ENCODE measurements around the gene MUSTN1. TPM values are rescaled to one million over a fixed set of nuclear protein-coding genes. Genes with fewer than 3 reads are reported as not detected.

Gene MUSTN1
- polyA plus RNA-seq, 1 donor = 2.8 TPM

DNA sequence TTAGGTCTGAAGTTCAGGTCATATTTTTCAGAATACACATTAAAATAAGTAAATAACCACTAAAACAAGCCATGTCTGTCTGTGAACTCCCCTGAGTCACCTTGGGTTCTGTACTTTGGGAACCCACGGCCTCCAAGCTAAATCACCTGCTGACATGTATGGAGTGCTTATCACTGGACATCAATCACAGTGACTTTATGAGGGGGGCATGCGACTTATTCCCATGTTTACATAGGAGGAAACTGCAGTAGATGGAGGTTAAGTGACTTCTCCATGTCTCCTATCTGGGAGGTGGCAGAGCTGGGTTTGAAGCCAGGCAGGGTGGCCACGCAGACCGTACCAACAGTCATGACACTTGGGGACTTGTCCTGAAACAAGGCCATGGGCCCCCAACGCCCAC, 12.5 kb downstream of the MUSTN1 start:
- H3K4me3 ChIP-seq (ENCODE audit: low read length) = no peak overlapping the region
- no peaks in the 10 kb centered on the region for H3K4me1 ChIP-seq (ENCODE audit: control insufficient read depth, insufficient read depth, low read length)
- no peaks in the 10 kb centered on the region for H3K27me3 ChIP-seq (ENCODE audit: control insufficient read depth, insufficient read depth, low read length)
- WGBS (ENCODE audit: insufficient coverage, low lambda C conversion rate) = no CpG with 5 or more reads among the region's 5 CpGs
- no peak overlapping the region for H3K27ac ChIP-seq (ENCODE audit: low read length)
- H3K36me3 ChIP-seq (ENCODE audit: control insufficient read depth, insufficient read depth, low read length) = peaks cover 3% of the 10 kb centered on the region
- no peak for DNase-seq
- no peaks in the 10 kb centered on the region for H3K9me3 ChIP-seq (ENCODE audit: control insufficient read depth, low read depth, low read length)

DNA sequence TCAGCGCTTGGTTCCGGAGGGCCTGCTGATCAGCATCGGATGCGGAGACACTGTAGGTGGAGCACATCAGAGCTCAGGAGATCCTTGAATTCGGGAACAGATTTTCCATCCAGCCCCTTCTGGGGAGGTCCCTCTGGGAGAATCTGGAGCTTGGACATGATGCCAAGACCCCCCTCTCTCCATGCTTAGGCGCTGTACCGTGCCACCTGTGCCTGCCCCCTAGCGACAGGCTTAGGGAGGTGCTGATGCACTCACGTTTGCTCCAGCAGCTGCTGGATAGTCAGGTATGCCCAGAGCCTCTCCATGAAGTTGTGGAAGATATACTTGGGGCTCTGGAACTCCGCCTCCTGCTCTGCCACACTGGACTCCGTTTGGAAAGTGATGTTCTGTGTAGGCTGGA, 14.1 kb downstream of the MUSTN1 start:
- Histone ChIP-seq H3K9me3 (ENCODE audit: control insufficient read depth, low read depth, low read length) (no peaks in the 10 kb centered on the region), H3K4me3 (ENCODE audit: low read length) (no peak overlapping the region), H3K4me1 (ENCODE audit: control insufficient read depth, insufficient read depth, low read length) (no peaks in the 10 kb centered on the region), H3K27ac (ENCODE audit: low read length) (no peak overlapping the region), H3K36me3 (ENCODE audit: control insufficient read depth, insufficient read depth, low read length) (peaks cover 3% of the 10 kb centered on the region), H3K27me3 (ENCODE audit: control insufficient read depth, insufficient read depth, low read length) (no peaks in the 10 kb centered on the region)
- no peak for DNase-seq
- no CpG with 5 or more reads among the region's 11 CpGs for WGBS (ENCODE audit: insufficient coverage, low lambda C conversion rate)

DNA sequence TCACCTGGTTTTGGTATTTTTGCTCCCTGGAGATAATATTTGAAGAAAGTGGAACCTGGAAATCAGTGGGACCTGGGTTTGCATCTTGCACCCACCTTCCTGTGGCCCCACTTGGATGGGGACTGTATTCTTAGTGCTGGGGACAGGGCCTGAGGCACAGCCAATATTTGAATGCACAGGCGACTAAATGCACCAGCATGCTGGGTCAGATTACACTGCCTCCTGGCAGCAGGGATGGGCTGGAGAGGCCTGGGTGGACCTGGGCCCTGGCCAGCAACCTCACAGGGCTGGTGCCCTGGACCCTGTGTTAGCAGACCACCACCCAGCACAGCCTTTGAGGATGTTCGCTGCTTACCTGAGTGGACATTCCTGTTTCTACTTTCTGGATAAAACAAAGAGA, 14.9 kb downstream of the MUSTN1 start:
- no peak overlapping the region for H3K4me3 ChIP-seq (ENCODE audit: low read length)
- DNase-seq = no peak
- WGBS (ENCODE audit: insufficient coverage, low lambda C conversion rate) = no CpG with 5 or more reads among the region's 2 CpGs
- H3K36me3 ChIP-seq (ENCODE audit: control insufficient read depth, insufficient read depth, low read length) = peaks cover 3% of the 10 kb centered on the region
- H3K9me3 ChIP-seq (ENCODE audit: control insufficient read depth, low read depth, low read length) = no peaks in the 10 kb centered on the region
- H3K4me1 ChIP-seq (ENCODE audit: control insufficient read depth, insufficient read depth, low read length) = no peaks in the 10 kb centered on the region
- no peak overlapping the region for H3K27ac ChIP-seq (ENCODE audit: low read length)
- no peaks in the 10 kb centered on the region for H3K27me3 ChIP-seq (ENCODE audit: control insufficient read depth, insufficient read depth, low read length)

DNA sequence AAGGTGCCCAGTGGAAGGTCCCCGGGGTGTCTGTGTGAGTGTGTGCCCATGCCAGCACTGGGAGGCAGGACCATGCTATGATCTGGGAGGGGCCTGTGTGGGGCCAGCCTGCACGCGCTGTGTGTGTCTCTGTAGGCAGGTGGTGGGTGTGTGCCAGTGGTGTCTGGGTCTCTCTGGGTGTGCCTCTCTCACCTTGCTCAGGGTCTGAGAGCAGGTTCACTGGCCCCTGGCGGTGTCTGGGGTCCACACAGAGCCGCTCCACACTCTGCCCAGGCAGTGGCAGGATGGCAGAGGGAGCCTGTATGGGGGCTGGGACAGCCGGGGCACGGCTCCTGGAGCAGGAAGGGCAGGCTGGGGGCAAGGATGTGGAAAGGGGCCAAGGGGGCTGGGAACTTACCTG, 17.0 kb downstream of the MUSTN1 start:
- no peaks in the 10 kb centered on the region for H3K27me3 ChIP-seq (ENCODE audit: control insufficient read depth, insufficient read depth, low read length)
- WGBS (ENCODE audit: insufficient coverage, low lambda C conversion rate) = no CpG with 5 or more reads among the region's 7 CpGs
- H3K4me3 ChIP-seq (ENCODE audit: low read length) = no peak overlapping the region
- H3K4me1 ChIP-seq (ENCODE audit: control insufficient read depth, insufficient read depth, low read length) = no peaks in the 10 kb centered on the region
- H3K9me3 ChIP-seq (ENCODE audit: control insufficient read depth, low read depth, low read length) = no peaks in the 10 kb centered on the region
- peaks cover 2% of the 10 kb centered on the region for H3K36me3 ChIP-seq (ENCODE audit: control insufficient read depth, insufficient read depth, low read length)
- no peak overlapping the region for H3K27ac ChIP-seq (ENCODE audit: low read length)
- DNase-seq = no peak

DNA sequence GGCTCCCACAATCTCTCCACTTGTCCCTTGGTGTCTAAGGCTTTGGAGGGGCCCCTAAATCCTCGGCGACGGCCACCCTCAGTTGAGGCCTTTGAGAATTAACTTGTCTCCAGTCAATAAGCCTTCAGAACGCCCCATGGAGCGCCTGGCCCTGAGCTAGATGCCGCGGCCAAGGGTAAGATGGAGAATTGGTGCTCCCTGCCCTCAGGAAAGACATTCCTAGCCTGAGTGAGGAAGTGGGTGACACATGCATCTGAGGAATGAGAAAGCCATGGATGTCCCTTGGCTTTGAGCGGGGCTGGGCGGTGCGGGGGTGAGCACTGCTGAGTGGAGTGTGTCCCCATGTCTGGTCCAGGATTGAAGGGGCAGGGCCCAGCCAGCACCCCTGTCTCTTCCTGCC, 17.6 kb downstream of the MUSTN1 start:
- Histone ChIP-seq H3K27me3 (ENCODE audit: control insufficient read depth, insufficient read depth, low read length) (no peaks in the 10 kb centered on the region), H3K4me3 (ENCODE audit: low read length) (no peak overlapping the region), H3K27ac (ENCODE audit: low read length) (no peak overlapping the region), H3K4me1 (ENCODE audit: control insufficient read depth, insufficient read depth, low read length) (no peaks in the 10 kb centered on the region), H3K9me3 (ENCODE audit: control insufficient read depth, low read depth, low read length) (no peaks in the 10 kb centered on the region), H3K36me3 (ENCODE audit: control insufficient read depth, insufficient read depth, low read length) (no peaks in the 10 kb centered on the region)
- WGBS (ENCODE audit: insufficient coverage, low lambda C conversion rate) = no CpG with 5 or more reads among the region's 10 CpGs
- DNase-seq = no peak

DNA sequence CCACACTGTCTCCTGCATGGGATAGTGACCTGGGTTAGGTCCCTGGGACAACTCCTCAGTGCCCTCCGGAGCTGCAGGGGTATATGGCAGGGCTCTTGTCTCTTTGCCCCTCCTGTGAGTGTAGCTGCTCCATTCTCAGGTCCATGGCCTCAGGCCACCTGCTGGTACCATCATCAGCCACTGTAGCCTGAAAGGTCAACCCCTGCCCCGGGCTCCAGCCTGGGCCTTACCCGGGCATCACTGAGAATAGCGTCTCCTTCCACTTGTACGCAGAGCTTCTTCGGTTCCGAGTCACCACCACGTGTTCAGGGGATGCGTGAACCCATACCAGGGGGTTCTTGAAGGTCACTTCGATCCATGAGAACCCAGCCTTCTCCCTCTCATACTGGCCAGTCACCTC, 18.2 kb downstream of the MUSTN1 start:
- Histone ChIP-seq H3K36me3 (ENCODE audit: control insufficient read depth, insufficient read depth, low read length) (no peaks in the 10 kb centered on the region), H3K4me3 (ENCODE audit: low read length) (no peak overlapping the region), H3K4me1 (ENCODE audit: control insufficient read depth, insufficient read depth, low read length) (no peaks in the 10 kb centered on the region), H3K27me3 (ENCODE audit: control insufficient read depth, insufficient read depth, low read length) (no peaks in the 10 kb centered on the region), H3K27ac (ENCODE audit: low read length) (no peak overlapping the region), H3K9me3 (ENCODE audit: control insufficient read depth, low read depth, low read length) (no peaks in the 10 kb centered on the region)
- no peak for DNase-seq
- 40% methylated on average over 1 of the region's 10 CpGs for WGBS (ENCODE audit: insufficient coverage, low lambda C conversion rate)

DNA sequence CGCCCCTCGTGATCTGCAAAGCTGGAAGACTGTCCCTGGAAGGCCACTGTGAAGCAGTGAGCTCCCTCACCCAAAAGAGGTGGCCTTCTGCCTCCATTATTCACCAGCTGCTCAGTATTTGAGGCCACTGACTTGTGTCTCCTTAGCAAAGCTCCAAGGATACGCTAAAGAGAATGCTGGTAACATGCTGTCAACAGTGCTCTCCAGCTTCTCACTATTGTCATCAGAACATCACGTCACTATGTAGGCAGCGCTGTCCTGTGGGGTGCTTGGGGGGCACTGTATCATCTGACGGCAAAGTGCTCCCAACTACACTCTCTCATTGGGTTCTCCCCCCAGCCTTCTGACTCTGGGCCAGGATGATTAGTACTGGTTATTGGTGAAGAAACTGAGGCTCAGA, 18.6 kb downstream of the MUSTN1 start:
- no peak overlapping the region for H3K27ac ChIP-seq (ENCODE audit: low read length)
- H3K27me3 ChIP-seq (ENCODE audit: control insufficient read depth, insufficient read depth, low read length) = no peaks in the 10 kb centered on the region
- no peaks in the 10 kb centered on the region for H3K4me1 ChIP-seq (ENCODE audit: control insufficient read depth, insufficient read depth, low read length)
- WGBS (ENCODE audit: insufficient coverage, low lambda C conversion rate) = no CpG with 5 or more reads among the region's 6 CpGs
- H3K4me3 ChIP-seq (ENCODE audit: low read length) = no peak overlapping the region
- H3K9me3 ChIP-seq (ENCODE audit: control insufficient read depth, low read depth, low read length) = no peaks in the 10 kb centered on the region
- no peaks in the 10 kb centered on the region for H3K36me3 ChIP-seq (ENCODE audit: control insufficient read depth, insufficient read depth, low read length)
- DNase-seq = no peak

DNA sequence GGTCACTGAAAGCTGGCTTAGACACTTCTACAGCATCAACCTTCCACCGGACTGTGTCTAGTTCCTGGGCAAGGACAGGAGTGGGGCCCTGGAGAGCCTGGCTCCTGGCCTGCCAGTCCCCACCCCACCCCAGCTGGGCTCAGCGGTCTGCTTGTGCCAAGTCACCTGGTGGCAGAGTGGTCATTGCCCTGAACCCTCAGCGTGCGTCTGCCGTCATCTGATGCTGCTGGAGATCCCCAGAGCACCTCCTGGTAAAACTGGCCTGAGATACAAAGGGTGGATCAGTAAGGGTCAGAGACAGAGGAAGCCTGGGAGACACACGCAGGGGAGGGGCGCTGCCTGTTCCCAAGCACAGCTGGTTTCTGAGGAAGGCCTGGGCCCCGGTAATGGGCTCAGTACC, 21.0 kb downstream of the MUSTN1 start:
- no CpG with 5 or more reads among the region's 8 CpGs for WGBS (ENCODE audit: insufficient coverage, low lambda C conversion rate)
- Histone ChIP-seq H3K27ac (ENCODE audit: low read length) (no peak overlapping the region), H3K27me3 (ENCODE audit: control insufficient read depth, insufficient read depth, low read length) (no peaks in the 10 kb centered on the region), H3K9me3 (ENCODE audit: control insufficient read depth, low read depth, low read length) (no peaks in the 10 kb centered on the region), H3K4me3 (ENCODE audit: low read length) (no peak overlapping the region), H3K36me3 (ENCODE audit: control insufficient read depth, insufficient read depth, low read length) (no peaks in the 10 kb centered on the region), H3K4me1 (ENCODE audit: control insufficient read depth, insufficient read depth, low read length) (no peaks in the 10 kb centered on the region)
- no peak for DNase-seq

DNA sequence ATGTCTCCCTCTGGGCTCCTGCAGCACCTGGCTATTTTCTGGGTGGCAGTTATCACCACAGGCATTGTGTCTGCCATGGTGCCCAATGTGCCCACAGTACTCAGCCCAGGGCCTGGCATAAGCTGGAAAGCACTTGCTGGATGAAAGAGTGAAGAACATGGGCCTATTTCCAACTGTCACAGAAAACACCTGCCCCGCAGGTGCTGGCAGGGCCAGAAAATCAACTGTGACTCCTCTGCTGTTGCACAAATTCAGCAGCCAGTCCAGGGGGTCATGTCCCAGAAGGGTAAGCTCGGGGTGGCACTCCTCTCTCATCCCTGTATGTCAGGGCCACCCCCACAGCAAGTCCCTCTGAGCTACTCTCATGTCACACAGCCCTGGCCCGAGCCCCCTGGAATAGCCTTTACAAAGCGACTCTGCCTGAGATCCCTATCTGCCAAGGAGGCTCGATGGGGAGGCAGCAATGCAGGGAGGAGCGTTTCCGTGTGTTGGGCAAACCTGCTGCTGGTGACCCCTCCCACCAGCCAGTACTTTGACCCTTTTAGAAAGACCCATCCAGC, 23.3 kb downstream of the MUSTN1 start:
- Histone ChIP-seq H3K27ac (ENCODE audit: low read length) (no peak overlapping the region), H3K9me3 (ENCODE audit: control insufficient read depth, low read depth, low read length) (no peaks in the 10 kb centered on the region), H3K36me3 (ENCODE audit: control insufficient read depth, insufficient read depth, low read length) (no peaks in the 10 kb centered on the region), H3K27me3 (ENCODE audit: control insufficient read depth, insufficient read depth, low read length) (no peaks in the 10 kb centered on the region), H3K4me1 (ENCODE audit: control insufficient read depth, insufficient read depth, low read length) (no peaks in the 10 kb centered on the region), H3K4me3 (ENCODE audit: low read length) (no peak overlapping the region)
- no CpG with 5 or more reads among the region's 7 CpGs for WGBS (ENCODE audit: insufficient coverage, low lambda C conversion rate)
- DNase-seq = no peak

DNA sequence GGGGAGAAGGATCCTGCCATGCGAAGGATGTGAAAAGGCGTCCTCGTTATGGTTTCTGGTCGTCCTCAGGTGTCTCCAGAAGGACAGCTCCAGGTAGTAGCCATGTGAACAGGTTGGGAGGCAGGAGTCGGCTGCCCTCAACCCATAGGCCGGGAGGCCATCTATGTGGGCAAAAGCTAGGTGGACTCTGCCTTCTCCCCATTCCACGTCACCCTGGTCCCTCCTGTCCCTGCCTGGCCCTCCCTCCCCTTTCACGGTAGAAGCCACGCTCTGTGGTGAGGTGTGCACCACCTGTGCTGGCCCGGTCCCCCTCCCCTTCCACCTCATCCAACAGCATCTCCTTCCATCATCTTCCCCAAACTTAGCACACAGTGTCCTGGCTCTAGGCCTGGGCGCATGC, 23.9 kb downstream of the MUSTN1 start:
- H3K36me3 ChIP-seq (ENCODE audit: control insufficient read depth, insufficient read depth, low read length) = no peaks in the 10 kb centered on the region
- no peak overlapping the region for H3K27ac ChIP-seq (ENCODE audit: low read length)
- H3K4me3 ChIP-seq (ENCODE audit: low read length) = no peak overlapping the region
- no peaks in the 10 kb centered on the region for H3K4me1 ChIP-seq (ENCODE audit: control insufficient read depth, insufficient read depth, low read length)
- WGBS (ENCODE audit: insufficient coverage, low lambda C conversion rate) = no CpG with 5 or more reads among the region's 11 CpGs
- no peaks in the 10 kb centered on the region for H3K9me3 ChIP-seq (ENCODE audit: control insufficient read depth, low read depth, low read length)
- H3K27me3 ChIP-seq (ENCODE audit: control insufficient read depth, insufficient read depth, low read length) = no peaks in the 10 kb centered on the region
- no peak for DNase-seq

DNA sequence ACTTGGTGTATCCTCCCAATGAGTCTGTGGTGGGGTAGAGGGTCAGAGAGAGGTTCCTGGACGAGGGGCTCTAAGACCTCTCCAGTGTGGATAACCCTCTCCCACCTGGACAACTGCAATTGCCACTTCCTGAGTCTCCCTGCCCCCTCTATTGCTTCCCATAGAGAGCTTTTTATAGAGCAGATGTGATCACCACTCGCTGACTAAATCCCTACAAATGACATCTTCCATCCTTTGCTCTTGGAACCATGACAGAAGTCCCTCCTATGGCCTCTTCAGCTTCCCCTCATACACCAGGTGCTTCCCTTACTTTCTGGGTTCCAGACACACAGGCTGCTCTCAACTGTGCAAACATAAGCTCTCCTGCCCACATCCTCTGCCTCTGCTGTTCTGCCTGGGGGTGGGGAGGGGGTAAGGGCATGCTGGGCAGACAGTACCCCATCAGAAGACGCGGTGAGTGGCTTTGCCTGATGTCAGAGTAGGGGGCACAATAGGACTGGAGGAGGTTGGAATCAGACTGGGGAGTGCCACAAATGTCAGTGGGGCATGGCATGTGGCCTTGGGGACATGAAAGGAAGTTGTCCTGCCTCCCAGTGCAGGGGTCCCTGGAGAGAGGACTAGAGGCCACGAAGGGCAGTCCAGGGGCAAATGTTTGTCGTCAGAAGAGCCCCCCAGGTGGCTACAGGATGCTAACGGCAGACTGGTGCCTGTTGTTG, 25.0 kb downstream of the MUSTN1 start:
- H3K4me1 ChIP-seq (ENCODE audit: control insufficient read depth, insufficient read depth, low read length) = no peaks in the 10 kb centered on the region
- no peaks in the 10 kb centered on the region for H3K9me3 ChIP-seq (ENCODE audit: control insufficient read depth, low read depth, low read length)
- no peak for DNase-seq
- WGBS (ENCODE audit: insufficient coverage, low lambda C conversion rate) = no CpG with 5 or more reads among the region's 7 CpGs
- H3K36me3 ChIP-seq (ENCODE audit: control insufficient read depth, insufficient read depth, low read length) = no peaks in the 10 kb centered on the region
- no peaks in the 10 kb centered on the region for H3K27me3 ChIP-seq (ENCODE audit: control insufficient read depth, insufficient read depth, low read length)
- H3K4me3 ChIP-seq (ENCODE audit: low read length) = no peak overlapping the region
- no peak overlapping the region for H3K27ac ChIP-seq (ENCODE audit: low read length)
